Dermis blood vessel endothelial cell (primary cell): Measurements from ENCODE around the gene OR52B6. TPM values are rescaled to one million over a fixed set of nuclear protein-coding genes. Genes with fewer than 3 reads are reported as not detected.
"Not testable (repeated sequence)": the region's sequence is repeated elsewhere in the genome, so short reads cannot be mapped to it uniquely, and the experiment has no call there.

ENCODE experiments used
- DNase-seq: peaks from one replicate; pipeline ENCODE4 v3.0.0; 2010
- total RNA-seq: library from RNA; depleted of rRNA; stranded (reverse); fragments of >200 nt; gene quantifications from 2 replicates; pipeline ENCODE4 v1.2.3, GENCODE V29; 2014

Gene OR52B6, protein sequence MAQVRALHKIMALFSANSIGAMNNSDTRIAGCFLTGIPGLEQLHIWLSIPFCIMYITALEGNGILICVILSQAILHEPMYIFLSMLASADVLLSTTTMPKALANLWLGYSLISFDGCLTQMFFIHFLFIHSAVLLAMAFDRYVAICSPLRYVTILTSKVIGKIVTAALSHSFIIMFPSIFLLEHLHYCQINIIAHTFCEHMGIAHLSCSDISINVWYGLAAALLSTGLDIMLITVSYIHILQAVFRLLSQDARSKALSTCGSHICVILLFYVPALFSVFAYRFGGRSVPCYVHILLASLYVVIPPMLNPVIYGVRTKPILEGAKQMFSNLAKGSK
- total RNA-seq = not detected in 2 replicates

GRCh38 chr11:5580577-5580976 lies at the start of gene OR52B6:
OR52B6 (plus strand) TSS chr11:5580877; CDS start chr11:5580877, 0 bp downstream.
- DNase-seq = no peak

- no peak for DNase-seq
These were observed 49.4 kb upstream of the OR52B6 start for GRCh38 chr11:5531053-5531831.

GRCh38 chr11:5534046-5534445 lies 46.6 kb upstream of the OR52B6 start:
- no peak for DNase-seq

GRCh38 chr11:5536482-5536881 lies 44.2 kb upstream of the OR52B6 start:
- no peak for DNase-seq

GRCh38 chr11:5541427-5541826 lies 39.2 kb upstream of the OR52B6 start:
- DNase-seq = no peak

GRCh38 chr11:5546457-5546856 lies 34.2 kb upstream of the OR52B6 start:
- DNase-seq = no peak

- DNase-seq = no peak
These were observed 32.7 kb upstream of the OR52B6 start for GRCh38 chr11:5547982-5548381.

GRCh38 chr11:5548440-5548839 lies 32.2 kb upstream of the OR52B6 start, which contains the start of gene OR52H1:
OR52H1 (minus strand) TSS chr11:5548540; CDS start chr11:5545505, 3,035 bp downstream.
- DNase-seq = no peak

- DNase-seq = no peak
These were observed 30.1 kb upstream of the OR52B6 start for GRCh38 chr11:5550440-5551095.

DNA sequence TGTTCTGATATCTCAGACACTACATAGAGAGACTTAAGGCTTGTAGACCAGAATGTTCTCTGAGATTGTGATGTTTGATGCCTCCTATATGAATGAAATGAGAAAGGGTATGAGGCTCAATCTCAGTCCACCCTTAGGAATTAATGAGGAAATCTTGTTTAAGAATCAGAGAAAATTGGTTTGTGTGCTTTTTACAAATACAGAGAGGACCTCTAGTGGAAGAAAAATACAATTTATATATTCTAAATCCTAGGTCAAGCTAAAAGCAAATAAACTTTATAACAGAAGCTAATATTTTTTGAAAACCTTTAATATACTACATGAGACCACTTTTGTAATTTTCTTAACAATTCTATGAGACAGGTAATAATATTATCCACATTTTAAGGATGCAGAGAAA lies 27.3 kb upstream of the OR52B6 start:
- DNase-seq = no peak

DNA sequence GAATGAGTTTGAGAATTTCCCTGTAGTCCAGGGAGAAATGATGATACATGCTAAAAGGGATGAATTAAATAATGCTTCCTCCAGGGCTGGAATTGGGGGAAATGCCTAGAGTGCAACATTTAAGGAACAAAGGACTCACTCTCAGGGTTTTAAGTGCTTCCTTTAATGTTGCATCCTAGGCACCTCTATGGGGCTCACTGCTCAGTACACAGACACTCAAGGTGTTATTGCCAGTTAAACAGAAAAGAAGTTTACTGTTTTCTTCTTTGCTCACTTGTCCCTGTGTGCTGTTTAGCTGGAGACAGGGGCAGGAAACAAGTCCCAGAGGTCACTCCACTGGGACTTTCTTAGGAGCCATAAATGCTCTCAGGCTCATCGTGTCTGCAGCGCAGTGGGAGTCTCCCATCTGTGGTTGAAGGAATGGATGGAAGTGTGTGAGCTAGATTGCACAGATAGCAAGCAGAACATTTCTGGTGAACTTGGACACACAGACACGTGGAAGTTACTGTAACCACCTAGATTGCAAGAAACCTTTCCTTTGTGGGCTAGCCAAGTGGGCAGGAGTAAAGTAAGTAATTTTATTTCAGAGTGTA lies 24.0 kb upstream of the OR52B6 start:
- DNase-seq = no peak

GRCh38 chr11:5557751-5558150 lies 22.9 kb upstream of the OR52B6 start:
- no peak for DNase-seq

DNA sequence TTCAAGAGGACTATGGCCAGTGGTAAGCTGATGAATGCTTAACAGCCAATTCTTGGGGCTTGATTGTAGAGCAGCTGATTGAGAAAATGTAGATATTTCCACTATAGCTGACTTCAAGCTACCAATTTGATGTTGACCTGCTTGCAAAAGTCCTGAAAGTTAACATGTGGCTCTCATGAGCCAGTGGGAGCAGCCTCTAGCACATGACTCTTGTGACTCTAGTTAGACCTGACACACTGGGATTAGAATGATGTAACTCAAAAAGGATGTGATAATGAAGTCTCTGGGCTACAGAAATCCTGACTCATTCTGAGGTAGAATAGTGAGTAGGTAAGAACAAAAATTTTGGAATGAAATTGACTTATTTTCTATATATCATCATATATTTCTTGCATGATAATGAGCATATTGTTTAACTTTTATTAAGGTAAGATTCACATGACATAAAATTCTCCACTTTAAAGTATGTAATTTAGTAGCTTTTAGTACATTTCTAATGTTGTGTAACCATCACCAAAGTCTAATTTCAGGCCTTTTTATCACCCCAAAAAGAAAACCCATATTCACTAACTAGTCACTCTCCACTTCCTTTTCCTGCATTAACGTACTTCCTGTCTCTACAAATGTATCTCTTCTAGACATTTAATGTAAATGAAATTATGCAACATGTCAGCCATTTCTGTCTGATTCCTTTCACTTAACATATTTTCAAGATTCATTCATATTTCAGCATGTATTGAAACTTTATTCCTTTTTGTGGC lies 16.2 kb upstream of the OR52B6 start:
- no peak for DNase-seq

DNA sequence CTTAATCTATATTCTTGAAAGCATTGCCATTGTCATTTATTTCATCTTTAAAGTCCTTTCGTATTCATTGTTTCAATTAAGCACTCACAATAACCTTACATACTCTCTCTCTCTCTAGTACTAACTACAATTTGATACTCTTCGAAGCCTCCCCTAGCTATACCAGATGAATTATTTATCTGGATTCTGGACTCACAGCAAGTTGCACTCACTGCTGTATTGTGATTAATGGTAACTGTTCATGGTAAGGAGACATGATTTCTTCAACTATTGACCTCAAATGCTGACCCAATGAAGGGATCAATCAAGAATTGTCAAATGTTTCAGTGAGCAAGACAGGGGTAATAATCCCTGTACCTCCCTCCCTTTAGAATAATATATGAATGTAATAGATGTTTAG lies 6.0 kb upstream of the OR52B6 start:
- no peak for DNase-seq

DNA sequence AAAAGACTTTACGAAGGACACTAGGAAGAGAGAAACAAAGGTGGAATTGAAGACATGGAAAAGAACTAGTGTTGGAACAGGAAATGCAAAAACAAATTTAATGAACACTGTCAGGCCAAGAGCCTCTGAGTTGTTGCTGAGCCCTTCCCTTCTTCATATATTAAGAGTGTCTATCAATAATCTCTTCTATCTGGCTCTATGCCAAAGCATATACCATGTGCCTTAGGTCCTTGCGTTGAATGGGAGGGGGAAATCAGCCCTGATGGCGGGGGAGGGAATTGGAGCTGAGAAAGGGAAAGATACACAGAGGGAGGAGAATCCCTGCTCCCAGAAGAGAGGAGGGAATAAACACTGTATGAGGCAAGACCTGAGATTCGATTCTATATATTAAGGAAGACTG lies 5.5 kb upstream of the OR52B6 start:
- no peak for DNase-seq

DNA sequence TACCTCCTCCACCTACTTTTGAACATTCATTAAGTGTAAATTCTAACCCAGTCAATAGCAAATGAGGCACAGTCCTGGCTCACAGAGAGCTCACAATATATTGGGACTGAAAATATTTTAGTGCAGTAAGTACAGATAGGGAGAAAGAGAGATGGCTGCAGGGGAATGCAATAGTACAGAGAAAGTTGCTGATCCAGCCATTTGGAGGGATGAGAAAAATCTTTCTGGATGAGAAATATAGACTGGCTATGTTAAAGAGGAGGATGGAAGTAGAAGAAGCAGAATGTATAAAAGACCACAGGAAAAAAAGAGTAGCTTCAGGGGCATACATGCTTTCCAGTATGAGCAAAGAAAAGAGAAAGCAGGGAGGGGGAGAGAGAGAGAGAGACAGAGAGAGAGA lies 3.6 kb upstream of the OR52B6 start:
- DNase-seq = no peak

- DNase-seq = no peak
These were observed 337 bp downstream of the OR52B6 start for GRCh38 chr11:5581014-5581413.

DNA sequence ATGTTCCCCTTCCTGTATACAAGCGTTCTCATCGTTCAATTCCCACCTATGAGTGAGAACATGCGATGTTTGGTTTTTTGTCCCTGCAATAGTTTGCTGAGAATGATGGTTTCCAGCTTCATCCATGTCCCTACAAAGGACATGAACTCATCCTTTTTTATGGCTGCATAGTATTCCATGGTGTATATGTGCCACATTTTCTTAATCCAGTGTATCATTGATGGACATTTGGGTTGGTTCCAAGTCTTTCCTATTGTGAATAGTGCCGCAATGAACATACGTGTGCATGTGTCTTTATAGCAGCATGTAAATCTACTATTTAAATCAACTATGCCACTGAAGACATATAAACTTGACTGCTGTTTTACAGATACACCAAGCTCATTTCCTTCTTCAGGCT lies 3.8 kb downstream of the OR52B6 start:
- DNase-seq = not testable (repeated sequence)

DNA sequence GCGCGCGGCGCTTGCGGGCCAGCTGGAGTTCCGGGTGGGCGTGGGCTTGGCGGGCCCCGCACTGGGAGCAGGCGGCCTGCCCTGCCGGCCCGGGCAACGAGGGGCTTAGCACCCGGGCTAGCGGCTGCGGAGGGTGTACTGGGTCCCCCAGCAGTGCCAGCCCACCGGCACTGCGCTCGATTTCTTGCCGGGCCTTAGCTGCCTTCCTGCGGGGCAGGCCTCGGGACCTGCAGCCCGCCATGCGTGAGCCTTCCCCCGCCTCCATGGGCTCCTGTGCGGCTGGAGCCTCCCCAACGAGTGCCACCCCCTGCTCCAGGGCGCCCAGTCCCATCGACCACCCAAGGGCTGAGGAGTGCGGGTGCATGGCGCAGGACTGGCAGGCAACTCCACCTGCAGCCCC lies 9.2 kb downstream of the OR52B6 start:
- DNase-seq = not testable (repeated sequence)

DNA sequence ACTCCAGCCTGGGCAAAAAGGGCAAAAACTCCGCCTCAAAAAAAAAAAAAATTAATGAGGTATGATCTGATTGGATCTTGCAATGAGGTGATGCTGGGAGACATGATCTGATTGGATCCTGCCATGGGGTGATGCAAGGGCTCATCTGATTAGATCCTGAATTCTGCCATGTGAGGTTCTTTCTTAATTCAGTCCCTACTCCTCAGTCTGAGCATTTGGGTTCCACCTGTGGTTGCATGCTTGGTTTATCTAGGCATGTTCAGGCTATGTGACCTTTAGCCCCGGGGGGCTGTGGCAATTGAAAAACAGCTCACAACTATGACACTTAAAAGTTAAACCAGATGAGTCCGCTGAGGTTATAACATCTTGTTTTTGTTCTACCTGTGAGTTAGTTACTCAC lies 10.9 kb downstream of the OR52B6 start:
- DNase-seq = no peak

DNA sequence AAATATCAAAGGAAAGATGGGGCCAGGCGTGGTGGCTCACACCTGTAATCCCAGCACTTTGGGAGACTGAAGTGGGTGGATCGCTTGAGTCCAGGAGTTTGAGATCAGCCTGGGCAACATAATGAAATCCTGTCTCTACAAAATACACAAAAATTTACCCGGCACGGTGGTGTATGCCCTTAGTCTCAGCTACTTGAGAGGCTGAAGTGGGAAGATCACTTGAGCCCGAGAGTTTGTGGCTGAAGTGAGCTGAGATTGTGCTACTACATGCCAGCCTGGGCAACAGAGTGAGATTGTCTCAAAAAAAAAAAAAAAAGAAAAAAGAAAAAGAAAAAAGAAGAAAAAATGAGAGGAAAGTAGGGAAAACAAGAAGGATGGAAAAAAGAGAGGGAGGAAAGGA lies 11.9 kb downstream of the OR52B6 start:
- DNase-seq = no peak

DNA sequence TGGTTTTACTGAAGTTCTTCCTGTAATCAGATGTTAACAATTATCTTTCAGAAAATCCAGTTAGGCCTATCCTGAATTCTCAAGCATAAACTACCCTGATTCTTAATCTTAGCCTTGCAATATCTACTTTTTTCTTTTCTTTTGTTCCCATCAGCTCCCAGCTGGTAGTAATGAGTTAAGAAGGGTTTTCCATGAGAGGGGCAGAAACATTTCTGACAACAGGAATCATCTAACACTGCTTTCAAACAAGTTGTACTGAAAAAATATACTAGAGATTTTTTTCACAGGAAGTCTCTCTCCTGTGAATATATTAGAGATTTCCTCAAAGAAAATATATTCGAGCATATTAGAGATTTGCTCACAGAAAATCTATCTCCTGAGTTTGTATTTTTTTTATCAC lies 12.5 kb downstream of the OR52B6 start:
- no peak for DNase-seq
